HPDE6-E6E7 (cell line): ENCODE measurements around the gene ZFAND4.
"Not testable (repeated sequence)": the region's sequence is repeated elsewhere in the genome, so short reads cannot be mapped to it uniquely, and the experiment has no call there.

Experiments used
- DNase-seq: peaks from one replicate; pipeline ENCODE4 v3.0.0; 2011; ENCODE audit warnings: missing footprints; ENCODE audit errors: extremely low spot score

ZFAND4 gene

DNA sequence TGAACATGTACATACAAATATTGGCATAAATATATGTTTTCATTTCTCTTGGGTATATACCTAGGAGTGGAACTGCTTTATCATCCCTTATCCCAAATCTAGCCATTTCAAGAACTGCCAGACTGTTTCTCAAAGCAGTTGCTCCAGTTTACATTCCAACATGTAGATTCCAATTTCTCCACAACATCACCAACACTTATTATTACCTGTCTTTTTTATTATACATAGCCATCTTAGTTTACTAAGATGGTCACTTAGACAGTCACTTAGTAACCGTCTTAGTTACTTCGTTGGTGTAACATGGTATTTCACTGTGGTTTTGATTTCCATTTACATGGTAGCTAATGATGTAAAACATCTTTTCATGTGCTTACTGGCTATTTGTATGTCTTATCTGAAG lies 82.7 kb downstream of the ZFAND4 start:
- no peak for DNase-seq

DNA sequence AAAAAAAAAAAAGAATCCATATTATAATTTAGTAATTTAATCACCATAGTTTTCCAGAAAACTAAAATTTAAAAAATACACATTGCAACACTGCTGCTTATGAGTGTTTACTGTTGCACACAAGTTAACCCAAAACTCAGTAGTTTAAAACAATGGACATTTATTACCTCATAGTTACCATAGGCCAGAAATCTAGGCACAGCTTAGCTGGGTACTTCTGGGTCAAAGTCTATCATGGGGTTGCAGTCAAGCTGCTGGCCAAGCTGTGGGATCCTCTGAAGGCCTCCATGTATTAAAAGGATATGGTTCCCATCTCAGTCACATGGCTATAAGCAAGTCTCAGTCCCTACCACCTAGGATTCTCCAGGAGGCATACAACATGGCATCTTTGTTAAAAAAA lies 83.6 kb downstream of the ZFAND4 start:
- no peak for DNase-seq

DNA sequence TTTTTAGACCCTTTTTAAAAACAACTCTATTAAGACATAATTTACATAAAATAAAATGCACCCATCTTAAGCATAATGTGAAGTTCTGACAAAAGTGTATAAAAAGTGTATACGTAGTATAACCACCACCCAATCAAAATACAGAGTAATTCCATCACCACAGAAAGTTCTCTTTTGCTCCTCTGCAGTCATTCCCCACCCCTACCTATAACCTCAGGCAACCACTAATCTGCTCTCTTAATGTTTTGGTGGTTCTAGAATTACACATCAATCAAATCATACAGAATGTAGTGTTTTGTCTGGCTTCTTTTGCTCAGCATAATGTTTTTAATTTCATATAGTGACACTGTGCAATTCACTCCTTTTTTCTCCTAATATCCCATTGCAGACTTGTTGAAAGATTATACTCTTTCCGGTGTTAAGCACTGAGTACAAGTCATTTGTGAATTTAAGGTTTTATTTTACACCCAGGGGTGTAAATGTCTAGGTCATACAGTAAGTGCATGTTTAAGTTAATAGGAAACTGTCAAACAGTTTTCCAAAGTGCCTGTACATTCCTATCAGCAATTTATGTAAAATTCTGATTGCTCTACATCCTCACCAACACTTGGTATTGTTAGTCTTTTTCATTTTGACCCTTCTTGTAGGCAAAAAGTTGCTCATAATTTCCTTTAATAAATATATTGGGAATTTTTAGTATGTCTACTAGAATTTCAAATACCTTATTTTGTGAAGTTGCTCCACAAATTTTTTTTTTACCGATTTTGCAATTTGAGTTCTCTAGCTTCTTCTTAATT lies 86.3 kb downstream of the ZFAND4 start:
- DNase-seq: no peak

DNA sequence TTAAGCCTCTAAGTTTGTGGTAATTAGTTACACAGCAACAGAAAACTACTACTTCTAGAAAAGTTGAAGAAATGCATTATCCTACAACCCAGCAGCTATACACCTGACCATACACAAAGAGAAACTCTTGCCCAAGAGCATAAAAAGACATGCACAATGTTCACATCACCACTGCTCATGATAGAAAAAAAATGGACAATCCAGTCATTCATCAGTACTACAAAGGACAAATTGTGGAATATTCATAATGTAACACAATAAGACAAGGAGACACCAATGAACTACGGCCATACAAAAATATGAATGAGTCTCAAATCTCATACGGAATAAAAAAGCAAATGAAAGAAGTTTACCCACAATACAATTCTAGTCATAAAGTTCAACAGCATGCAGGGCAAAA lies 87.4 kb downstream of the ZFAND4 start:
- DNase-seq: no peak

DNA sequence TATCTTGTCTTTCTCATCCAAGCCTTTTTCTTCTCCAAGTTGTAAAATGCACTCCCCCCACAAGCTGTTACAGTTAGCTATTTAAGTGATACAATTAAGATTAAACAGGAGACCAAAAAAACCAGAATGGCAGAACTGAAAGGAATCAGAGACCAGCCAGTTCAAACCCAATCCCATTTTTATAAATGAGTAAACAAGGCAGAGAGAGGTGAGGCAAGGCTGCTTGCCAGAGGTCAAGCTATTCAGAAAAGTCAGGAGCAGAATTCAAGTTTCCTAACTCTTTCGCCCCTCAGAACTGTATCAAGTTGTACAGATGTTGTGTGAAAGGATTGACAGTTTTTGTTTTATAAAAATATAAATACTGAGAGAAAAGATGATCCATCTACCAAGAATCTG lies 90.2 kb downstream of the ZFAND4 start:
- DNase-seq: no peak

DNA sequence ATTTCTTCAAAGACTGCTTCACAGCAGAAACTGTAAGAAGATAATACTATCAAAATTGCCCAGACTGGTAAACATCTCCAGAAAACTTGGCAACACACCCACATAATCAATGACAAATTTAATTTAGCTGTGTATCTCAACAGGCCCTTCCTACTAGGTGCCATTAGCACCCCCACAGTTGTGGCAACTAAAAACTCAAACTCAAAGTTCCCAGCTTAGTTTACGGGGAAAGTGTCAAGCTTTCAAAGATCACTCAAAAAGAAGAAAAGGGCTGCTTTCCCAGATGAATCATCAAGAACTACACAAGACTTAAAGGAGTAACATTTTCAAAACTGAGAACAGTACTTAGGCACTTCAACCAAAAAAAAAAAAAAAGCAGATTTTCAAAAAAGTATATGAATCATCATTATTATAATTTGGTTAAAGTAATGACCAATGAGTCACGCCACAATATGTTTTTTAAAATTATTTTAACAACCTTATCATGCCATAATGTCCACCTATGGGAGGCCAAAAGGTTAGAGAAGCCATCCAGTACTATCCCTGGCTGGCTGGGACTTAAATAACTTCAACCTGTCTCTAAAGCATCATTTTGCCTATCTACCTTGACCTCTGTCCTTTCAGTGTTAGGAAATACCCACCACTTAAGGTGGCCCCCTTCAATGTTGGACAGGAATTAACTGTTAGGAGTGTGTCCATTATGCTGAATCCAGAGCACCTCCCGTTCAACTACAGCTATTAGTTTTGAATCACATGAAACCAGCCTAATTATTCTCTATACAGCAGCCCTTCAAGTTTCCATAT lies 90.8 kb downstream of the ZFAND4 start:
- DNase-seq: no peak

DNA sequence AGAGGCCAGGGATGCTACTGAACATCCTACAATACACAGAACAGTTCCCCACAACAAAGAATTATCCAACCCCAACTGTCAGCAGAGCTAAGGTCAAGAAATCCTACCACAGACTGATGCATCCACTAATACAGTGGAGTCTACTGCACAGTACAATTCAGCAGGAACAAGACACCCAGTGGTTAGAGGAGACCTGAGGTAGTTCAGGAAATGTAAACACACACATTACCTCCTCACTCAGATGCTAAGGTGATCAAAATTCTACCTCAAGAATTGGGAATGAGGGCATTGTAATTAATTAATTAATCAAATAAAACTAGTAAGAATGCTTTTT lies 91.4 kb downstream of the ZFAND4 start:
- DNase-seq: no peak

DNA sequence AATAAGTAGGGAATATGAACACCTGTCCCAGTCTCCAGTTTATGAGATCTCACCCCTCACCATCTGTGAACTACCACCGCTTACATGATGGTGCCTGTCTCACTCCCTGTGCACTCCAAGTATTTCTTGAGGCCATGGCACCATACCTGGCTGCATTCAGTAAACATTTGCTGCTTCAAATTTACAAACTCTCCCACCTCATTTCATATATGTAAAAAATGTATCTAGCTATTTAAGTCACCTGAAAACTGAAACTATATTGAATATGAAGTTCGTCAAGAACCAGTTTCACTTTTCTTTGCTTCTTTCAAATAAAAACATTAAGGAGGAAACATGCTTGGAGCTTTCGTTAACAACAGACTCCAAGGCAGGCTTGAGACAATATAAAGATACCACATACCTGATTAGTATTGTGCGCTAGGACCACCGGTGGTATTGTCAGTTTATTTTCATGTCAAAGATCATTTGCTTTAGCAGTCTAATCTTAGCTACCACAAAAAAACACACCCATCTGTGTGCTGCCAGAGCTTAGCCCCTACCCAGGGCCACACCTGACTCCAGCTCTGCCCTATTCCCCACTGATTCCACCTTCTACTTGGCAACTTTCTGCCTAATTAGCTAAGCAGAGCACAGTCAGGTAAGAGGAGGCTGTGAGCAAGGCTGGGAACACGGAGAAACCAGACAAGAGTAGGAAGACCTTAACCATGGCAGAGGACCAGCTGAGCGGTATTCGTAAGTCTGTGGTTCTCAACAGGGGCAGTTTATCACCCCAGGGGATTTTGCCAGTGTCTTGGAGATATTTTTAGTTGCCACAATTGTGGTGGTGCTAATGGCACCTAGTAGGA lies 92.0 kb downstream of the ZFAND4 start:
- no peak for DNase-seq

DNA sequence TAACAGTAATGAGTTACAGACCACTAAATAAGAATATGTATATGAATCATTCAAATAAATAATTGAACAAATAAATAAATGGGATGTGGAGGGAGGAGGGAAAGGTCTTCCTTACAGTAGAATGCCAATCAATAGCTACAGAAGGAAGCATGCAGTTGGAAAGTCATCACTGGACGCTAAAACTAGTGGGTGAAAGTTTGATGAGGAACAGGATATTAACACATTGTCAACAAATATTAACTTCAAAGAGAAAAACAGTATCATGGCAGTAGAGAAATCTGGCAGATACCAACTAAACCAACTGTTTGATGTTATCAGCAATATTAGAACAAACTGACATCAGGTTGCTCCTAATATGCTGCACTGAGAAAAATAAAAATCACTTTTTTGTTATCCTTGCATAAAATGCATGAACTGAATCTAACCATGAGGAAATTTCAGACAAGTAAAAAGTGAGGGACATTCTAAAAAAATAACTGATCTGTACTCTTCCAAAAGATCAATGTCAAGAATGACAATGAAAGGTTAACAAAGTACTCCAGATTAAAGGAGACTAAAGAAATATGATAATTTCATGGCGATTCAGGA lies 94.1 kb downstream of the ZFAND4 start:
- DNase-seq: no peak

DNA sequence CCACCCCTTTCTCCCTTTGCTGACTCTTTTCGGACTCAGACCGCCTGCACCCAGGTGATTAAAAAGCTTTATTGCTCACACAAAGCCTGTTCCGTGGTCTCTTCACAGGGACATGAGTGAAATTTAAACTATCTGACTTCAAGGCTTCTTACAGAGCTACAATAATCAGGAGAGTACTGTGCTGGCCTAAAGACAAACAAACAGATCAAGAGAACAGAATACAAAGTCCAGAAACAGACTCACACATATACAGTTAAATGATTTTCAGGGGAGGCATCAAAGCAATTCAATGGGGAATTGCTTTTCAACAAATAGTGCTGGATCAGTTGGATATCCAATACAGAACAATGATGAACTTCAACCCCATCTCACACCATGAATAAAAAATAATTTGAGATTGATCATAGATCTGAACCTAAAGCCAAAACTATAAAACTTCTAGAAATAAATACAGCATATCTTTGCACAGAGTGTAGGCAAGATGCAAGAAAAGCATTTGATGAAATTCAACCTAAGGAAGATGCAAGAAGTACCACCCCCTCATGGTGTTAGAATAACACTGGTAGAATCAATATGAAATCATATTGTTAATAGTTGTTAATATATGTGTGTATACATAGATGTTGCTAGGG lies 96.5 kb downstream of the ZFAND4 start:
- DNase-seq: no peak

DNA sequence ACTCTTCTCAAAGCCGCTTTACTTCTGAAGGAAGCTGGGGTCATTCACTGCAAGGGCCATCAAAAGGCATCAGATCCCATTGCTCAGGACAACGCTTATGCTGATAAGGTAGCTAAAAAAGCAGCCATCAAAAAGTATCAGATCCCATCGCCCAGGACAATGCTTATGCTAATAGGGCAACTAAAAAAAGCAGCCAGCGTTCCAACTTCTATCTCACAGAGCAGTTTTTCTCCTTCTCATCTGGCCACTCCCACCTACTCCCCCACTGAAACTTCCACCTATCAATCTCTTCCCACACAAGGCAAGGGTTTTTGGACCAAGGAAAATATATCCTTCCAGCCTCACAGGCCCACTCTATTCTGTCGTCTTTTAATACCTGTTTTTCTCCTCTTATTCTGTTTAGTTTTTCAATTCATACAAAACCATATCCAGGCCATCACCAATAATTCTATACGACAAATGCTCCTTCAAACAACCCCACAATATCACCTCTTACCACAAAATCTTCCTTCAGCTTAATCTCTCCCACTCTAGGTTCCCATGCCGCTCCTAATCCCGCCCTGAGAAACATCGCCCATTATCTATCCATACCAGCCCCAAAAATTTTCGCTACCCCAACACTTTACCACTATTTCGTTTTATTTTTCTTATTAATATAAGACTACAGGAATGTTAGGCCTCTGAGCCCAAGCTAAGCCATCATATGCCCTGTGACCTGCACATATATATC lies 97.4 kb downstream of the ZFAND4 start:
- DNase-seq: not testable (repeated sequence)

DNA sequence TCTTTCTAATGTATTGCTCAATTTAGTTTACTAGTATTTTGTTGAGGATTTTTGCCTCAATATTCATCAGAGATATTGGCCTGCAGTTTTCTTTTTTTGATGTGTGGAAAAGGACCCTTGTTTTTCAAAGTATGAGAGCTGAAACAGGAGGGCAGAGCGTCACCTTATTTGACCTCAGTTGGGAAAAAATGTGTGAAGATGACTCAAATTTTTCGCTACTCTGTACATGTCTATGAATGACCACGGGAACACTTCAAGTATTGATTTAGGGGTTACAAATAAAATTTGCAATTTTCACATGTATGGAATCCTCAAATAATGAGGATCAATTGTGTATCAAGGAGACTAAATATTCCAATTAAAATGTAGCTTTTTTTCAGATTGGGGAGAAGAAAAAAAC lies 103.1 kb downstream of the ZFAND4 start:
- no peak for DNase-seq

DNA sequence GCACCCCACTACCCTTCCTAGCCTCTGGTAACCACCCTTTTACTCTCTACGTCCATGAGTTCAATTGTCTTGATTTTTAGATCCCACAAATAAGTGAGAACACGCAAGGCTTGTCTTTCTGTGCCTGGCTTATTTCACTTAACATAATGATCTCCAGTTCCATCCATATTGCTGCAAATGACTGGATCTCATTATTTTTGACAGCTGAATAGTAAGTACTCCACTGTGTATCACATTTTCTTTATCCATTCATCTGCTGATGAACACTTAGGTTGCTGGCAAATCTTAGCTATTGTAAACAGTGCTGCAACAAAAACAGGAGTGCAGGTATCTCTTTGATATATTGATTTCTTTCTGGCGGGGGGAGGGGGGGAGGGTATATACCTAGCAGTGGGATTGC lies 106.2 kb downstream of the ZFAND4 start:
- no peak for DNase-seq
